HG03103 (cell line): ENCODE results near the gene COL5A3.
"Not testable (repeated sequence)": the region's sequence is repeated elsewhere in the genome, so short reads cannot be mapped to it uniquely, and the experiment has no call there.

ENCODE experiments used
- ATAC-seq: cut with Tn5 transposase; IDR thresholded peaks from one replicate; pipeline ENCODE4 v1.9.1; 2021; ENCODE audit warnings: low read depth; ENCODE audit not compliant: unreplicated experiment

The COL5A3 gene

DNA sequence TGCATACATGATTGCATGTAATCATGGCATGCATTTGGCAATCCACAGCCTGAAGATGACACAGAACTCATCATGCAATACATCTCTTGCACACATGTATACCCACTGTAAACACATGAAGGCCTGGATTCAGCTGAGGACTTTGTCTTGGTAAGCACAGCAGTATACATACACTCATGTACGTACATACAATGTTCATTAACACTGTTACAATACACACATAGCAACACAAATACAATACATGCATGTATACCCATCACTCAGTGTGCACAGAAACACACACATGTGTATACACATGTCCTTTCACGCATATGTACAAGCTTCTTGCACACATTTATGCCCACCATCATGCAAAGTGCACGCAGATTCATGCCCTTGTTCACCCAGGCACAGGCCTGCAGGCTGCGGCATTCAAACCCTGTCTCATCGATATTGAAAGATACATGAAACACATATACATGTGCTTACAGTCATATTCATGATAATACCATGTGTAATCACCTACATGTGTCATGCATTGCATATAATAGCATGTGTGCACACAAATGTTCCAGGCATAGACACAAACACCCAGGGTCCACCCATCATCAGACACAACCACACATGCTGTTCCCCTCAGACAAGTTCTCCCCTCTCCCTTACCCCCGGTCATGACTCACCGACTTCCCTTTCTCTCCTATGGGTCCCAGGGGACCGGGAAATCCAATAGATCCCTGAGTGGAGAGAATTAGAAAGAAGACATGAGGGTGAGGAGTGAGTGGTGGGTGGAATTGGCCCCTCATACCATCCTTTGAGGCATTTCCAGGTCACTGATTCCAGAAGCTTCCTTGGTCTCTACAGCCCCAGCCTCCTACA is 28.7 kb downstream of the COL5A3 start:
- no peak for ATAC-seq

DNA sequence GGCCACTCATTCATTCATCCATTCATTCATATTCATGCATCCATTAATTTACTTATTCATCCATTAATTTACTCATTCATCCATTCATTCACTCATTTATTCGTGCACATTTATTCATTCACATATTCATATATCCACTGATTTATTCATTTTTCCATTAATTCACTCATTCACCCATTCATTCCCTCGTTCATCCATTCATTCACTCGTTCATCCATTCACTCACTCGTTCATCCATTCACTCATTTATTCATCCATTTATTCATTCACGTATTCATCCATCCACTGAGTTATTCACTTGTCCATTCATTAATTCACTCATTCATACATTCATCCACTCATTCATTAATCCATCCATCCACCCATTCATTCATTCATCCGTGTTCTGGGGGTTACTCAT is 38.2 kb downstream of the COL5A3 start:
- no peak for ATAC-seq

DNA sequence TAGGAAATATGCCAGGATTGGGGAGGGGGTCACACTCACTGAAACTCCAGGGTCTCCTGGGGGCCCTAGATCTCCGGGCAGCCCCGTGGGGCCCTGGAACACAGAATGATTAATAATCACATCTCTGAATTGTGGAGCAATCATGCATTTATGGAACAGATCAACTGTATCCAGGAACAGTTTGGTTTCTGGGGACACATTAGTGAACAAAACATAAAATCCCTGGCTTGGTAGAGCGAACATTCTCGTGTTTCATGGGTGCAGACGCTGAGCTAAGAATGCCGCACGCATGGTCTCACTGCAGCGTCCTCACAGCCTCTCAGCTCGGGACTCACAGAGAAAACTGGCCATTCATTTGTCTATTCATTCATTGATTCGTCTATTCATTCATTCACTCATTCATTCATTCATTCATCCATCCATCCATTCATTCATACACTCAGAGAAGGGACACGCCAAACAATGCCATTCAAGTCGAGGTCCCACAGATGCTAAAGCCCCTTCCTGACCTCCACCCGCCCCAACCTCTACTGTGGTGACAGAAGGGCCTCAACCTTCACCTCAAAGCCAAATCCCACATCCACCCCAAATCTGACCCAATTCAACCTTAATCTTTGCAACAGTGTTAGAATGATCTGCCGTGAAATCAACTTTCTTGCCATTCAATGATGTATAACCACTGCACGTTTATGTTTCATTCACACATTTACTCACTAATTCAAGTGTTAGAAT is 39.0 kb downstream of the COL5A3 start:
- ATAC-seq, result no peak

DNA sequence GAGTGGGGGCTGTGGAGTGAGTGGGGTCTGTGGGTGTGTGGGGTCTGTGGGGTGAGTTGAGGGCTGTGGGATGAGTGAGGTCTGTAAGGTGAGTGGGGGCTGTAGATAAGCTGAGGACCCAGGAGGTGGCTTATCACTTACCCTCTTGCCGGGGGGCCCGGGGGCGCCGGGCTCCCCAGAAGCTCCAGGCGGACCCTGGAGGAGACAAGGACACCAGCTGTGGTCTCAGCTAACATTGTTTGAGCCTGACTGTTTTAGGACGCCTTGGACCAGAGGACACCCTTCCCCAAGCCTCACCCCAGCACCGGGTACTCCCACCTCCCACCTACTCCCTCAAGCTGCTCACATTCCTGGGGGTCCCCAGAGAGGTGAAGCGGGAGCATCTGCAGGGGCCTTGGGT is 39.8 kb downstream of the COL5A3 start:
- ATAC-seq, result no peak

DNA sequence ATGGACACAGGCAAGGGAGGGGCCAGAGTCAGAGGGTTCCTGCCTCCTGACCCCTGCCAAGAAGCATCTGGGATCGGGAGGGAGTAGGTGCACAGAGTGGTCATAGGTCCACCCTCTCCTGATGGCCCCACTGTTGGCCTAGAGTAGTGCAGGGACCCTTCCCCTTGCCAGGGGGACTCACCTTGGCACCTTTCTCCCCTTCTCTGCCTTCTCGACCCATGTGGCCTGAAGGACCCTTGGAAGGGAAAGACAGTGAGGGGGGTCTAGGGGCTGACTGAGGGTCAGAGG is 40.7 kb downstream of the COL5A3 start:
- ATAC-seq, result no peak

DNA sequence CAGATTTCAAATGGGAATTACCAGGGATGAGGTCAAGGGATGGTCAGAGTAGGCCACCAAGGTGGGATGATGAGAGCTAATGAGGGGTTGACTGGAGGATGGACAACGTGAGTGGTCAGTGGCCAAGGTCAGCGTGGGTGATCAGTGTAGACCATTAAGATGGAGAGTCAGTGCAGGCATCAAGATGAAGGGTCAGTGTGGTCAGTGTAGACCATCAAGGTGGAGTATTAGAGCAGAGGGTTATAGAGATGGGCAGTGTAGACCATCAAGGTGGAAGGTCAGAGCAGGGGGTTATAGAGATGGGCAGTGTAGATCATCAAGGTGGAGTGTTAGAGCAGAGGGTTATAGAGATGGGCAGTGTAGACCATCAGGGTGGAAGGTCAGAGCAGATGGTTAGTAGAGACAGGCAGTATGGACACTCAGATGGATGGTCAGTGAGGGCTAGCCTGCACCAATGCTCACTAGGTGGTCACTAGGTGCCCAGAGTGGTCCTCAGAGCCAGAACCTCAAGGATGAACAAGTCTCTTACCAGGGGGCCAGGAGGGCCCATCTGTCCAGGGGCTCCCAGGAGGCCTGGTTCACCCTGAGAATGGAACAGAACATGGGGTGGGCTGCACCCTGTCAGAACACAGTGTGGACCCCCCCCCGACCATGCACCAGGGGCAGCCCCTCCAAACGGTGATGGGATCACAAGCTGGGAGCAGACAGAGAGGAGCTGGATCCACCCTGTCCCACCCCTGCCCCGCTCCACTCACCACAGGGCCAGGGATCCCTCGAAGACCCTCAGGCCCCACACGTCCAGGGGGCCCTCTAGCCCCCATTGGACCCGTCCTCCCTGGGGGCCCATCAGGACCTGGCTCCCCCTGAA is 41.2 kb downstream of the COL5A3 start:
- no peak for ATAC-seq

DNA sequence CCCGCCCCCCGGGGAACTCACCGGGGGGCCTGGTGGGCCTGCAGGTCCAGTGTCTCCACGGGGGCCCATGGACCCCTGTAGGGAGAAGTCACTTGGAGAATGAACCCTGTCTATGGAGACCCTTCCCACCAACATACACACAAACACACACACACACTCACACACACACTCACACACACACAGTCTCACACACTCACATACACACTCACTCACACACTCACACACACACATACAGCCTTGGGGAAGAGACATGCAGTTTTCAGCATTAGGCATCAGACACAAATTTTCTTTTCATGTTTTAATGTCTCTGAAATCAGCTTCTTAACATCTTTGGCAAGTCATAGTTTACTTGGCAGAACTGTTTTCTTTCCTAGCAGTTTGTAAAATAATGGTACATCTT is 43.0 kb downstream of the COL5A3 start:
- no peak for ATAC-seq

DNA sequence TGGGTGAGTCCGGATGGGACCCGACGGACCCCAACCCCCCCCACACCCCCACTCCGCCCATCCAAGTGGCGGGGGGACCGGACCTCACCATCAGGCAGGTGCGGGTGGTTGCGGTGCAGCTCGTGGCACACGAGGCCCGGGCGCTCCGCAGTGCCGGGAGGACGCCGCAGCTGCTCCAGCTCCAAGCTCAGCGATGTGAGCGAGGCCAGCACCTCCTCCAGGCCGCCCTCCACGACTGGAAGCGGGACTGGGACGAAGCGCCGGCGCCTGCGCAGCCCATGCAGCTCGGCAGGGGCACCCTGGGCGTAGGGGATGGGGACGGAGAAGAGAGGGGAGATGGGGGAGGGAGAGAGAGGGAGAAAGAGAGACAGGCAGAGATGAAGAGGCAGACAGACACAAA is 43.9 kb downstream of the COL5A3 start:
- ATAC-seq, result no peak

DNA sequence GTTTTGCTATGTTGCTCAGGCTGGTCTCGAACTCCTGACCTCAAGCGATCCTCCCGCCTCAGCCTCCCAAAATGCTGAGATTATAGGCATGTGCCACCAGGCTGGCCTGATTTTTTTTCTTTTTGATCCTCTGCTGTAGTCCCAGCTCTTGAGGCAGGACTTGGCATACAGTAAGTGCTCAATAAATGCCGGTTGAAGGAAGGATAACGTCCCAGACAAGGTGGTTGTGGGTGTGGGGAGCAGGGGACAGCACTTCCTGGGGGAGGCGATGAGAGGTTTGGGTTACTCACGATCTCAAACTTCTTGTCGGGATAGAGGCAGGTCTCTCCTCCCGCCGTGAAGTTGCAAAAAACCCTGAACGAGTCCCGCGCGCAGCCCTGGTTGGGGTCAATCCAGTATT is 44.3 kb downstream of the COL5A3 start:
- no peak for ATAC-seq

DNA sequence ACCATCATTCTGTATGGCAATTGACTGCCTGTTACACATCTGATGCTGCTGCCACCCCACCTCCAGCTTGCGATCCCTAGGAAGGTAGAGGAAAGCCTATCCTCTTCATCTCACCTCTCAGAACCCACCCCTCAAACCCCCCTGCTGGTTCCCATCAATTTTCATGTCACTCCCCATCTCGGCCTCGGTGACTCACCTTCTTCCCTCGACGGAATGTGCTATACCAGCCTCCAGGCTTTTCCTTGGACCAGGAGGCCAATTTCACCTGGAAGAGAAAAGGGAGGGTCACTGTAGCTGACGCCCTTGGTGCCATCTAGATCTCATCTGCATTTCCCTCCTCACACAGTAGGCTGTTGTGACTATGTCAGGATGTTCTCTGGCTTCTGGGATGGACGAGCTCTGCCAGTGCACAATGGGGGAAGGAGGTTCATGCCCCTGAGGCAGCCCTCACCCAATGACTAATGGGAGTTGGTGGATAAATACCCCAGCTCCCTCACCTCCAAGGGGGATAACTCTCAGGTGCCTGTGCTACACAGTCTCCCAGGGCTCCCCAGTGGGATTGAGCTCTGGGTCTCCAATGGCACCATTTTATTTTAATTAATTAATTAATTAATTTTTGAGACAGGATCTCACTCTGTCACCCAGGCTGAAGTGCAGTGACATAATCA is 47.5 kb downstream of the COL5A3 start:
- no peak for ATAC-seq

DNA sequence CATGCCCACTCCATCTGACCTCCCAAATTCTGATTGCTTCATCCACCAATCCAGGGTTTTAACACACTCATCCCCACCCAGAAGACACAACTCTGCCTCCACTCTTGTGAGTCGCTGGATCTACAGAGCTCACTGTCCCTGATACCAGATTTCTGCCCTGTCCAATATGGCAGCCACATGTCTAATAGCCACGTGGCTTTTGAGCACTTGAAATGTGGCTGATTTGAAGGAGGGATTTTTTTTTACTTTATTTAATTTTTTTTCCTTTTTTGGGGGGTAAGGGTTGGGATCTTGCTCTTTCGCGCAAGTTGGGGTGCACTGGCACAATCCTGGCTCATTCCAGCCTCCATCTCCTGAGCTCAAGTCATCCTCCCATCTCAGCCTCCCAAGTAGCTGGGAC is 49.2 kb downstream of the COL5A3 start:
- no peak for ATAC-seq

DNA sequence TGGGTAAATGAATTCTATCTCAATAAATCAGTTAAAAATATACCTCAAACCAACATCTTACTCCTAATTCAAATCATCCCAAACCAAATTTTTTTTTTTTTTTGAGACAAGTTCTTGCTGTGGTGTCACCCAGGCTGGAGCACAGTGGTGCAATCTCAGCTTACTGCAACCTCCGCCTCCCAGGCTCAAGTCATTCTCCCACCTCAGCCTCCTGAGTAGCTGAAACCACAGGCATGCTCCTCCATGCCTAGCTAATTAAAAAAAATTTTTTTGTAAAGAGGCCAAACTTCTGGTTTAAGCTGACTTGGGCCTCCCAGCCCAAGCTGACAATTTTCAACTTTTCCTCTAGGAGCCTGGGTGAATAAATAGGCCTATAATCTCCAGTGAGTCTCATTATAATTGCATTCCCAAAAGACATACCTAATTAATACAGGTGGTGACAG is 51.9 kb downstream of the COL5A3 start:
- ATAC-seq, result no peak

DNA sequence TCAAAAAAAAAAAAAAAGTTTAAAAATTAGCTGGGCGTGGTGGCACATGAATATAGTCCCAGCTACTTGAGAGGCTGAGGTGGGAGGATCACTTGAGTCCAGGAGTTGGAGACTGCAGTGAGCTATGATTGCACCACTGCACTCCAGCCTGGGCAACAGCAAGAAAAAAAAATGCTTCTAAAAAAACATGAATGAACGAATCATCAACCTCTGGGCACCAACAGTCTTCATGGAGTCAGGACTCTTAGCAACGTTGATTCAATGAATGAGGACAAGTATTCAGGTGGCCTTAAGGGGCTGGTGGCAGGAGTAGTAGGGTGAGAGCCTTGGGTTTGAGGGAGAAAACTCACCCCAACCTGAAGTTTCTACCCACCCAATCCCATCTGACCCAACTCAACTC is 53.3 kb downstream of the COL5A3 start:
- no peak for ATAC-seq

DNA sequence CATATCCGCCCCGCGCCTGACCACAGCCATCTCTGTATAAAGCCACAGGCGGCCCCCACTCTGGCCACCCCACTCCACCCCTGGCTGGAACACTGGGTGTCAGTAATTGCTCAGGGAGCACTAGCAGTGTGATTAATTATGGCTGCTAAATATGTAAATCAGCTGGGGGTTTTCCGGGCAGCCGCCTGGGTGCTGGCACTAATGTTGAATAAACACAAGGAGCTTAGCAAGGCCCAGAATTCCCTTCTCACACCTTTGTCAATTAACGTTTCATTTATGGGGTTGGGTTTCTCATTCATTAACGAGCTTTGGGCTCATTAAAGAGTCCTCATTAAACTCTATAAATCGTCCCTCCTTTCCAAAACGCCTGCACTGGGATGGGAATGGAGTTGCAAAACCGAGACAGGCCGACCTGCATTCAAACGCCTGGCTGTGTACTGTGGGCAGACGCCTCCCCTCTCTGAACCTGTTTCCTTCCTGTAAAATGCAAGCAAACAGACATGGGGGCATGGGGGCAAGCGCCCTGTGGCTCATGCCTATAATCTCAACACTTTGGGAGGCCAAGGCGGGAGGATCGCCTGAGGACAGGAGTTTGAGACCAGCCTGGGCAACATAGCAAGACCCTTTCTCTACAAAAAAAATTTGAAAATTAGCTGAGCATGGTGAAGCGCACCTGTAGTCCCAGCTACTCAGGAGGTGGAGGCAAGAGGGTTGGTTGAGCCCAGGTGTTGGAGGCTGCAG is 56.3 kb downstream of the COL5A3 start:
- ATAC-seq, result no peak

DNA sequence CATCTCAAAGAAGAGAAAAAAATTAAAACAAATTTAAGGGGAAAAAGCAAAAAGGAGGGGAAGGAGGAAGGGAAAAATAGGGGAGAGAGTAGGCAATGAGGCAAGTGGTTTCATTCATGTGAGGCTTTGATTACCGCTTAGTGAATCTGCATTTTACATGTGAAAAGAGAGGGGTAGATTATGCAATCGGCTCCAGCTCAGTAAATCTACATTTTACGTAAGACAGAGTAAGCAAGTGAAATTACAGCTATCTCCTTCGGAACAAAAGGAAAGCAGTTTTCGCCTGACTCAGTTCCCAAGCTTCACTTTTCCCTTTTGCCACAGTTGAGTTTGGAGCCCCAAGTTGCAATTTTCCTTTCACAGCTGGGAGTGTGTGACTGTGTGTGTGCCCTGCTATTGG is 58.0 kb downstream of the COL5A3 start:
- ATAC-seq, result no peak

DNA sequence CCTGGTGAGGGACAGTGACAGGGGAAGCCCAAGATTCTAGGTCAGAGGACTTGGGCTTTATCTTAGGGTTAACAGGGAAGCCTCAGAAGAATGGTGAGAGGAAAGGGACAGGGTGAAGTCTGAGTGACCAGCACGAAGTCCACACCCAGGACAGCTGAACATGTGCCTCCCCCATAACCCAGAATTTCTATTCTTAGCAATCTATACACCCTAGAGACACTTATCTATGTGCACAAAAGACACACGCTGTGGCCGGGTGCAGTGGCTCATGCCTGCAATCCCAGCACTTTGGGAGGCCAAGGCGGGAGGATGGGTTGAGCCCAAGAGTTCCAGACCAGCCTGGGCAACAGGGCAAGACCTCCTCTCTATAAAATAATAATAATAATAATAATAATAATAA is 62.9 kb downstream of the COL5A3 start:
- ATAC-seq, result no peak

DNA sequence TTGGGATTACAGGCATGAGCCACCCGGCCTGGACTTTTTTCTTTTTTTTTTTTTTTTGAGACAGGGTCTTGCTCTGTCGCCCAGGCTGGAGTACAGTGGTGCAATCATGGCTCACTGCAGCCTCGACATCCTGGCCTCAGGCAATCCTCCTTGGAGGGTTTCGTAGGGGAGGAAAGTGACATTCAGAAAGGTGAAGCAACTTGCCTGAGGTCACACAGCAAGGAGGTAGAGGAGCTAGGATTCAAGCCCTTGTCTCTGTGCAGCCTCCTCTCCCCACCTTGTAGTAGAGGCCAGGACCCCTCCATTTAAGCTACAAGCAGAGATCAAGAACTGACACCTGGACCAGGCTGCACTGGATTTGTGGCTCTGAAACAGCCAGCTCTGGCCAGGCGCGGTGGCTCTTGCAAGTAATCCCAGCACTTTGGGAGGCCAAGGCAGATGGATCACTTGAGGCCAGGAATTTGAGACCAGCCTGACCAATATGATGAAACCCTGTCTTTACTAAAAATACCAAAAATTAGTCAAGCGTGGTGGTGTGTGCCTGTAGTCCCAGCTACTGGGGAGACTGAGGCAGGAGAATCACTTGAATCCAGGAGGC is 63.7 kb downstream of the COL5A3 start:
- ATAC-seq, result not testable (repeated sequence)

DNA sequence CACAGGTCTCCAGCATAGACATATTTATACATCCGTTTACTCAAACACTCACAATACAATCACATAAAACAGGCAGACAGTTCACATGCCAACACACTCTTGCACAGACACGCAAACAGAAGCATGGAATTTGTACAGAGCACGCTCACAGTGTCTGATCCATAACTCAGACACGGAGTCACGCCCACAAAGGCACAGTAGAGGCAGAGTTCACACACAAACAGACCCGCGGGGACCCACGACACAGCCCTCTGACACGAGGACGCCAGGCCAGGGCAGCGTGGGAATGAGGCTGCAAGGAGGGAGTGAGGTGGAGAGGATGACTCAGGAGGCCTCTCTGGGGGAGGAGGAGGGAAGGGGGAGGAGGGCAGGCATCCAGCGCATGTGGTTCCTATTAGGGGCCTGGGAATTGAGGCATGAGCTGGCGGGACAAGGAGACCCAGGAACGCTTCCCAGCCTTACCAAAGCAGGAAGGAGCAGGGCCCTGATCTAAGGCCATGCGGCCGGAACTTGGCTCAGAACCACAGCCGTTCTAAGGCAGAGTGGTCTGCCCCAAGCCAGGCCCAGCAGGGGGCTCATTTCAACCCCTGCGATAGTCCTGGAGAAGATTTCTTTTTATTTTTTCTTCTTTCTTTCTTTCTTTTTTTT is 64.9 kb downstream of the COL5A3 start:
- ATAC-seq, result no peak

DNA sequence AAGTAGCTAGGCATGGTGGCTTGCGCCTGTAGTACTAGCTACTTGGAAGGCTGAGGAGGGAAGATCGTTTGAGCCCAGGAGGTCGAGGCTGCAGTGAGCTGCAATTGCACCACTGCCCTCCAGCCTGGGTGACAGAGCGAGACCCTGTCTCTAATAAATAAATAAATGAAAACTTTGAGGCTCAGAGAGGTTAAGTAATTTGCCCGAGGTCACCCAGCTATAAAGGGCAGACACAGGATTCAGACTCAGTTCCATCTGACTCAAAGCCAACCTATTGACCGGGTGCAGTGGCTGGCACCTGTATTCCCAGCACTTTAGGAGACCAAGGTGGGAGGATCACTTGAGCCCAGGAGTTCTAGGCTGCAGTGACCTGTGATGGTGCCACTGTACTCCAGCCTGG is 66.6 kb downstream of the COL5A3 start:
- no peak for ATAC-seq
